ENCODE results near the gene GPR50.

GRCh38 chrX:151153086-151153485 lies 23.3 kb upstream of the GPR50 start:
- TF ChIP-seq, protein P1, sequence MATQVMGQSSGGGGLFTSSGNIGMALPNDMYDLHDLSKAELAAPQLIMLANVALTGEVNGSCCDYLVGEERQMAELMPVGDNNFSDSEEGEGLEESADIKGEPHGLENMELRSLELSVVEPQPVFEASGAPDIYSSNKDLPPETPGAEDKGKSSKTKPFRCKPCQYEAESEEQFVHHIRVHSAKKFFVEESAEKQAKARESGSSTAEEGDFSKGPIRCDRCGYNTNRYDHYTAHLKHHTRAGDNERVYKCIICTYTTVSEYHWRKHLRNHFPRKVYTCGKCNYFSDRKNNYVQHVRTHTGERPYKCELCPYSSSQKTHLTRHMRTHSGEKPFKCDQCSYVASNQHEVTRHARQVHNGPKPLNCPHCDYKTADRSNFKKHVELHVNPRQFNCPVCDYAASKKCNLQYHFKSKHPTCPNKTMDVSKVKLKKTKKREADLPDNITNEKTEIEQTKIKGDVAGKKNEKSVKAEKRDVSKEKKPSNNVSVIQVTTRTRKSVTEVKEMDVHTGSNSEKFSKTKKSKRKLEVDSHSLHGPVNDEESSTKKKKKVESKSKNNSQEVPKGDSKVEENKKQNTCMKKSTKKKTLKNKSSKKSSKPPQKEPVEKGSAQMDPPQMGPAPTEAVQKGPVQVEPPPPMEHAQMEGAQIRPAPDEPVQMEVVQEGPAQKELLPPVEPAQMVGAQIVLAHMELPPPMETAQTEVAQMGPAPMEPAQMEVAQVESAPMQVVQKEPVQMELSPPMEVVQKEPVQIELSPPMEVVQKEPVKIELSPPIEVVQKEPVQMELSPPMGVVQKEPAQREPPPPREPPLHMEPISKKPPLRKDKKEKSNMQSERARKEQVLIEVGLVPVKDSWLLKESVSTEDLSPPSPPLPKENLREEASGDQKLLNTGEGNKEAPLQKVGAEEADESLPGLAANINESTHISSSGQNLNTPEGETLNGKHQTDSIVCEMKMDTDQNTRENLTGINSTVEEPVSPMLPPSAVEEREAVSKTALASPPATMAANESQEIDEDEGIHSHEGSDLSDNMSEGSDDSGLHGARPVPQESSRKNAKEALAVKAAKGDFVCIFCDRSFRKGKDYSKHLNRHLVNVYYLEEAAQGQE (IDR thresholded peaks at IDR 0.05; ENCODE audit: low read depth) = no peak
- no peak for TF ChIP-seq ZBTB7A (IDR thresholded peaks at IDR 0.05; ENCODE audit: low read depth)
